Vagina (tissue), 2 donors: ENCODE data around the gene TGIF2.

Experiments
- POLR2A ChIP-seq, 2 donors: fragments of 450-650 bp; IDR thresholded peaks; one replicate each; pipeline ENCODE4 v1.6.1; 2017; ENCODE audit warnings: antibody characterized with exemption in 2 of 2, mild to moderate bottlenecking in 2 of 2, moderate library complexity in 2 of 2
- POLR2AphosphoS5 ChIP-seq, 2 donors: sonication (generic); formaldehyde crosslinking; IDR thresholded peaks; one replicate each; pipeline ENCODE4 v1.9.0; 2017; ENCODE audit warnings: antibody characterized with exemption in 2 of 2, mild to moderate bottlenecking in 2 of 2, low read depth in 1 of 2; ENCODE audit not compliant: insufficient read depth in 1 of 2
- TF ChIP-seq, protein P1 (sequence below), 3 experiments: fragments of 450-650 bp in 2 of 3; fragments of 200-600 bp in 1 of 3; sonication (generic) in 1 of 3; IDR thresholded peaks; one replicate each; pipeline ENCODE4 v1.5.1; 2017 to 2019; ENCODE audit warnings: antibody characterized with exemption in 3 of 3, mild to moderate bottlenecking in 2 of 3, moderate library complexity in 2 of 3

DNA sequence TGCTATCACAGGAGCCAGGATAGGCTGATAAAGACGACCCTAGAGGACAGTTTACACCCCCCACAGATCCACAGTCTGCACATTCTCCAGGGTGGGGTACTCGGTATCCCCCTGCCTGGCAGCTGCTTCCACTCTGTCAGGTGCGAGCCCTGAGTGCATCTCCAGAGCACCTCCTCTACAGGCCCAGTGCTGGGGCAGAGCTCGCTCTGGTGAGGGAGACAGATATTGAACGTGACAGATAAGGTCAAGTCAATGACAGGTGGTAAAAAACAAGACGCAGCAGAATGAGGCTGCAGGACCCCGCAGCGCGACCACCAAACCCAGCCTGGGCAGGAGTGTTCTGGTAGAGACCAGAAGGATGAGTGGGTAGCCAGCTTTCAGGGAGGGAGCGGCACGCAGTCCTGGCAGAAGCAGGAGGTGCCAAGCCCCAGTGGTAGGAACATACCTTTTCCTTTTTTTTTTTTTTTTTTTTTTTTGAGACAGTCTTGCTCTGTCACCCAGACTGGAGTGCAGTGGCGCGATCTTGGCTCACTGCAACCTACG is 44.5 kb upstream of the TGIF2 start:
- TF ChIP-seq, protein P1, sequence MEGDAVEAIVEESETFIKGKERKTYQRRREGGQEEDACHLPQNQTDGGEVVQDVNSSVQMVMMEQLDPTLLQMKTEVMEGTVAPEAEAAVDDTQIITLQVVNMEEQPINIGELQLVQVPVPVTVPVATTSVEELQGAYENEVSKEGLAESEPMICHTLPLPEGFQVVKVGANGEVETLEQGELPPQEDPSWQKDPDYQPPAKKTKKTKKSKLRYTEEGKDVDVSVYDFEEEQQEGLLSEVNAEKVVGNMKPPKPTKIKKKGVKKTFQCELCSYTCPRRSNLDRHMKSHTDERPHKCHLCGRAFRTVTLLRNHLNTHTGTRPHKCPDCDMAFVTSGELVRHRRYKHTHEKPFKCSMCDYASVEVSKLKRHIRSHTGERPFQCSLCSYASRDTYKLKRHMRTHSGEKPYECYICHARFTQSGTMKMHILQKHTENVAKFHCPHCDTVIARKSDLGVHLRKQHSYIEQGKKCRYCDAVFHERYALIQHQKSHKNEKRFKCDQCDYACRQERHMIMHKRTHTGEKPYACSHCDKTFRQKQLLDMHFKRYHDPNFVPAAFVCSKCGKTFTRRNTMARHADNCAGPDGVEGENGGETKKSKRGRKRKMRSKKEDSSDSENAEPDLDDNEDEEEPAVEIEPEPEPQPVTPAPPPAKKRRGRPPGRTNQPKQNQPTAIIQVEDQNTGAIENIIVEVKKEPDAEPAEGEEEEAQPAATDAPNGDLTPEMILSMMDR (IDR thresholded peaks at IDR 0.05) = no peak
- TF ChIP-seq POLR2A (IDR thresholded peaks at IDR 0.05) = no peak
- TF ChIP-seq POLR2AphosphoS5 (IDR thresholded peaks at IDR 0.05; ENCODE audit: insufficient read depth in 1 of 2, low read depth in 1 of 2) = no peak
